ENCODE results near the gene BEST1. TPM values are rescaled to one million over a fixed set of nuclear protein-coding genes. Genes with fewer than 3 reads are reported as not detected.
"Not testable (repeated sequence)": the region's sequence is repeated elsewhere in the genome, so short reads cannot be mapped to it uniquely, and the experiment has no call there.

Gene BEST1
- total RNA-seq, 1 donor from 2014 or later = 7.5 TPM

DNA sequence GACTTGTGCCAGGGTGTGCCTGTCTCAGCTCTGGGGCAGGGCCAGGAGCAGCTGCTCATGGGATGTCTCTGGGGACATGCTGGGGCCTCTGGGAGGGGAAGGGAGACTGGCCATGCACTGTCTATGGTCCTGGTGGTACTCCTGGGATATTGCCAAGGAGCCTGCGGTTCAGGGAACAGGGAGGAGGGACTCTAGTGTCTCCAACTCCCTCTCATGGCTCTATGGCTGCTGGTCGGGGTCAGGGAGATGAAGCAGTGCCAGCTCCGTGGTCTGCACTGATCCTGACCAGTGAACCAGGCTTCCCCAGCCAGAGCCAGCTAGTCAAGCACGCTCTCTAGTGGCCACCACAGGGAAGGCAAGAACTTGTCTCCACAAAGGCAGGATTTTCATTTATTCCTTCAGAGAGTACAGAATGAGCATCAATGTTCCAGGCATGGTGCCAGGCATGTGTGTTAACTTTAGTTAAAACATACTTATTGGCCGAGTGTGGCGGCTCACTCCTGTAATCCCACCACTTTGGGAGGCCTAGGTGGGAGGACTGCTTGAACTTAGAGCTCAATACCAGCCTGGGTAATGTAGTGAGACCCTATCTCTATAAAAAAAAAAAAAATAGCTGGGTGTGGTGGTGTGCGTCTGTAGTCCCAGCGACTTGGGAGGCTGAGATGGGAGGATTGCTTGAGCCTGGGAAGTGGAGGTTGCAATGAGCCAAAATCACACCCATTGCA is 2.5 kb upstream of the BEST1 start:
- DNase-seq (ENCODE audit: low spot score) = peak; percentile 95

DNA sequence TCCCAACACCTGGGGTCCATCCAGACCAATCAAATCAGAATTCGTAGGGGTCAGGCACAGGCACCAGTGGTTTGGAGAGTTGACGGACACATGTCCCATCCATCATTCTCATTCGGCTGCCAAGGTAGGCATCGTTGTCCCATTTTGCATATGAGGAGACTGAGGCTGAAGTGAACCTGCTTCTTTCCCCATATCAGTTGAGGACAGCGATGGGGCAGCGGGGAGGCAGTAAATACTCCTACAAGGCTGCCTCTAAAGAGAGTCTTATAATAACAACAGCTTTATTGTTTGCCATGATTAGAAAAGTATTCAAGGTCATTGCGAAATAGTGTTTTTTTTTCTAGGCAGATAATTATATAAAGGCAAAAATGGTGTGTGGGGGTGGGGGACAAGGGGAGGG is 1.6 kb upstream of the BEST1 start:
- DNase-seq (ENCODE audit: low spot score) = no peak

DNA sequence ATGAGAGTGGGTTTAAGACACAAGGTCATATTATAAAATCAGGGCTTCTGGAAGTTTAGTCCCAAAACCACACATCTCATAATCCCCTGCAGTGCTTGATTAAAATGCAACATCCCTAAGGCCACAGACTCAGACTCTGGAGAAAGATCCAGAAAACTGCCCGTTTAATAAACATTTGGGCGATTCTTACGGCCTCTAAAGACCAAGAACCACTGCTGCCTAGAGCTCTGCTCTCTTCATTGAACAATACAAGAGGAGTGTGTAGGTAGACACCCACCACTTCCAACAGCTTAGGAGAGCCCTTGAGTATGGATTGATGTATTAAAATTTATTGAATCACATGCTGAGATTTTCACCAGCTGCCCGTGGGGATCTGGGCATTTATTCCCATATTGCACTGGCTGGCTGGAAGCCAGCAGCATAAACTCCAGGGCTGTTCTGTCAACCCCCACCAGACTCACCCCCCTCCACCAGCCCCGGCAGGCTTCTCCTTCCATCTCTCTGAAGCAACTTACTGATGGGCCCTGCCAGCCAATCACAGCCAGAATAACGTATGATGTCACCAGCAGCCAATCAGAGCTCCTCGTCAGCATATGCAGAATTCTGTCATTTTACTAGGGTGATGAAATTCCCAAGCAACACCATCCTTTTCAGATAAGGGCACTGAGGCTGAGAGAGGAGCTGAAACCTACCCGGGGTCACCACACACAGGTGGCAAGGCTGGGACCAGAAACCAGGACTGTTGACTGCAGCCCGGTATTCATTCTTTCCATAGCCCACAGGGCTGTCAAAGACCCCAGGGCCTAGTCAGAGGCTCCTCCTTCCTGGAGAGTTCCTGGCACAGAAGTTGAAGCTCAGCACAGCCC is 749 bp upstream of the BEST1 start:
- DNase-seq (ENCODE audit: low spot score) = peak; percentile 95

DNA sequence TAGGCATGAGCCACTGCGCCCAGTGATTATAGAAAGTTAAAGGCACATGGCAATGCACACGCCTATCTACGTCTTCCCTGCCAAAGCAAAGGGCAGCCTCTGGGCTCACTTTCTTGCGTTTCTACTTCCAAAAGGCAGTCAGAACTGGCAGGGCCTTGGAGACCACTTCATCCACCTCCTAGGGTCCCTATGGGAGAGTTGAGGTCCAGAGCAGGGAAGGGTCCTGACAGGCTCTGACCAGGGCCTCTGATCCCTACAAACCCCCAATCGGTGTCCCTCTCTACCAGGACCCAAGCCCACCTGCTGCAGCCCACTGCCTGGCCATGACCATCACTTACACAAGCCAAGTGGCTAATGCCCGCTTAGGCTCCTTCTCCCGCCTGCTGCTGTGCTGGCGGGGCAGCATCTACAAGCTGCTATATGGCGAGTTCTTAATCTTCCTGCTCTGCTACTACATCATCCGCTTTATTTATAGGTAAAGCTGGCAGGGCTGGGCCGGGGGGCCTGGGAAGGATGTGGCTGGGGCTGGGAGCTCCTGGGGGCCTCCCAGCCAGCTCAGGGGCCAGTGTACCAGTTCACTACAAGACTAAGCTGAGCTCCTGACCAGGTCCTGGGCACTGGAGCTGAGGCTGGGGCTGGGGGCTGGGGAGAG is 1.5 kb downstream of the BEST1 start:
- DNase-seq (ENCODE audit: low spot score) = no peak

DNA sequence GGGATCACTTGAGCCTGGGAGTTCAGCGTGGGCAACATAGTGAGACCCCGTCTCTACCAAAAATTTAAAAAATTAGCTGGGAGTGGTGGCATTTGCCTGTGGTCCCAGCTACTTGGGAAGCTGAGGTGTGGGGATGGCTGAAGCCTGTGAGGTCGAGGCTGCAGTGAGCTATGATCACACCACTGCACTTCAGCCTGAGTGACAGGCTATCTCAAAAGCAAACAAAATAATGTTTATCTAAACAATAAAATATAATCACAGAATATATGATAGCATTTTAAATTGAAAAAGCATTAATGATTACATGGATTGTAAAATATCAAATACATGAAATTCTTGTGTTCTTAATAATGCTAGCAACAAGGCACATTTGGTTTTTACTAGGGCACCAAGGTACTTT is 2.7 kb downstream of the BEST1 start:
- no peak for DNase-seq (ENCODE audit: low spot score)

DNA sequence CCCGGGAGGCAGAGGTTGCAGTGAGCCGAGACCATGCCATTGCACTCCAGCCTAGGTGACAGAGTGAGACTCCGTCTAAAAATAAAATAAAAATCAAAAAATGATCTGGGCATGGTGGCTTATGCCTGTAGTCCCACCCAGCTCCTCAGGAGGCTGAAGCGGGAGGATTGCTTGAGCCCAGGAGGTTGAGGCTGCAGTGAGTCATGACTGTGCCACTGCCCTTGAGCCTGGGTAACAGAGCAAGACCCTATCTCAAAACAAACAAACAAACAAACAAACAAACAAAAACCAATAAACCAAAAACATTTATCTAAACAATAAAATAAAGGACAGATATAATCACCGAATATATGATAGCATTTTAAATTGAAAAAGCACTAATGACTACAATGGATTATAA is 3.5 kb downstream of the BEST1 start:
- not testable (repeated sequence) for DNase-seq (ENCODE audit: low spot score)

DNA sequence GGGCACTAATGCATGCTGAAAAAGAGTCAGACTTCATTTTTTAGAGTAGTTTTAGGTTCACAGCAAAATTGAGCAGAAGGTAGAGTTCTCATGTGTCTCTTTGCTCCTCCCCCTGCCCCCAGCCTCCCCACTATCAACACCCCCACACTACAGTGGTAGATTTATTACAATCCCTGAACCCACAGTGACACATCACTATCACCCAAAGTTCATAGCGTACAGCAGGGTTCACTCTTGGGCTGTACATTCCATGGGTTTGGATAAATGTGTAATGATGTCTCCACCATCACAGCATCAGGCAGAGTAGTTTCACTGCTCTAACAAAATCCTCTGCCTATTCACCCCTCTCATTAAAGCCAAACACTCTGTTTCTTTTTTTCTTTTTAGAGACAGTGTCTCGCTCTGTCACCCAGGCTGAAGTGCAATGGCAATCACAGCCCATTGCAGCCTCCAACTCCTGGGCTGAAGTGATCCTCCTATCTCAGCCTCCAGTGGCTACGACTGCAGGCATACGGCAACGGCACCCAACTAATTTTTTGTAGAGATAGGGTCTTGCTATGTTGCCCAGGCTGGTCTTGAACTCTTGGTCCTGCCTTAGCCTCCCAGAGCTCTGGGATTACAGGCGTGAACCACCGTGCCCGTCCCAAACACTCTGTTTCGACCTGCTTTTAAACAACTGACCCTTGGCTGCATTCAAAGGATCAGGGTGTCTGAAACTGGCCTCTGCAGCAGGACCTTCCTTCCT is 4.1 kb downstream of the BEST1 start:
- DNase-seq (ENCODE audit: low spot score) = no peak

DNA sequence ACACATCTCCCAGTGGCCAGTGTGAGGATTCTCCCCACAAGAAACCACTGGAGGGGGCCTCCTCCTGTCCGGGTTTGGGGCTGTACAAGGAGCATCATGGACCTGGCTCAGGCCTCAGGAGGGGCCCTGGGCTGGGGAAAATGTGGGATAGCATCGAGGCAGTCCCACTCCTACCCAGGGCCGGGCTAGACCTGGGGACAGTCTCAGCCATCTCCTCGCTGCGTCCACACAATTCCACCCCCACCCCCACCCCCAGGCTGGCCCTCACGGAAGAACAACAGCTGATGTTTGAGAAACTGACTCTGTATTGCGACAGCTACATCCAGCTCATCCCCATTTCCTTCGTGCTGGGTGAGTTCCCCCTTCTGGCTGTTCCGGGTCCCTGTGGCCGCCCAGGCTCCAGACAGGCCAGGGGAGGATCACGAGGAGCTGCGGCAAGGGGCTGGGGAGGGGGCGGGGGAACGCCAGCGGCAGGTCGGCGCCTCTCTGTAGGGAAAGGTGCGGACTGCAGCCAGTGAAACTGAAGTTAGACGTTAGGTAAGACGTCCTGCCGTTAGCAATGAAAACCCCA is 4.8 kb downstream of the BEST1 start:
- peak; percentile 85 for DNase-seq (ENCODE audit: low spot score)

DNA sequence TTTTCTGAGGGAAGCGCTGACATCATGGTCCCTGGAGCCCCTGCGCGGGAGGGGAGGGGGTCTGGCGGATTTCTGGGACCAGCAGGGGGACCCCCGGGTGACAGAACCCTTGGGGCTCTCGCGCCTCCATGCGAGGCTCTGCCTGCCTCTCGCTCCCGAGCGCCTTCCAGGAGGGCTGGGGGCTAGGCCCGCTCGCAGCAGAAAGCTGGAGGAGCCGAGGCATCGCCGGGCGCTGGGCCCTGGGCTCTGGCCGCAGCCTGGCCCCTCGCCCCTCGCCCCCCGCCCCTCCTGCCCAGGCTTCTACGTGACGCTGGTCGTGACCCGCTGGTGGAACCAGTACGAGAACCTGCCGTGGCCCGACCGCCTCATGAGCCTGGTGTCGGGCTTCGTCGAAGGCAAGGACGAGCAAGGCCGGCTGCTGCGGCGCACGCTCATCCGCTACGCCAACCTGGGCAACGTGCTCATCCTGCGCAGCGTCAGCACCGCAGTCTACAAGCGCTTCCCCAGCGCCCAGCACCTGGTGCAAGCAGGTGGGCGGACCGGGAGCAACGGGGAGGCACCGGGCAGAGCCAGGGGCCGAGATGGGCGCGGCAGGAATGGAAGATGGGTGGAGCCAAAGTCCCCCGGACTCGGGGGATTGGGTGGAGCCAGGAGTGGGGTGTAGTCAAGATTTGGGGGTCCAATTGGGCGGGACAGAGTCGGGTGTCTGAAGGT is 5.4 kb downstream of the BEST1 start:
- no peak for DNase-seq (ENCODE audit: low spot score)

DNA sequence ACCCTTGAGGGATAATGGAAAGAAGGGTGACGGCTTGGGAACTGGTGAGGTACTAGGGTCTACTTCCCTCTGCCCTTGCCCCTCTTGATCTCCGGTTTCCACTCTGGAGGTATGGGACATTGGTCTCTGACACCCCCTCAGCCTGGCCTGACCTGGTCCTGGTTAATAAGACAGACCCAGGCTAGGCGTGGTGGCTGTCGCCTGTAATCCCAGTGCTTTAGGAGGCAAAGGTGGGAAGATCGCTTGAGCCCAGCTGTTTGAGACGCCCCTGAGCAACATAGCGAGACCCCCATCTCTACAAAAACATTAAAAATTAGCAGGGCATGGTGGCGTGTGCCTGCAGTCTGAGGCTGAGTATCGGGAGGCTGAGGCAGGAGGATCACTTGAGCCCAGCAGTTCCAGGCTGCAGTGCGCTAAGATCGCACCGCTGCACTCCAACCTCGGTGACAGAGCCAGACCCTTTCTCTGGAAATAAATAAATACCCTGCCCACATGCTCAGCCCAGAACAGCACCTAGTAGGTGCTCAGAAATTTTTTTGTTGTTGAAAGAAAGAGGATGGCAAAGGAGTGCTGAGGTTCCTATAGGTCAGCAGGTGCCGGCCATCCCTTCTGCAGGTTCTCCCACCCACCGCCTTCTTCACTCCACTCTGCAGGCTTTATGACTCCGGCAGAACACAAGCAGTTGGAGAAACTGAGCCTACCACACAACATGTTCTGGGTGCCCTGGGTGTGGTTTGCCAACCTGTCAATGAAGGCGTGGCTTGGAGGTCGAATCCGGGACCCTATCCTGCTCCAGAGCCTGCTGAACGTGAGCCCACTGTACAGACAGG is 6.3 kb downstream of the BEST1 start:
- no peak for DNase-seq (ENCODE audit: low spot score)

DNA sequence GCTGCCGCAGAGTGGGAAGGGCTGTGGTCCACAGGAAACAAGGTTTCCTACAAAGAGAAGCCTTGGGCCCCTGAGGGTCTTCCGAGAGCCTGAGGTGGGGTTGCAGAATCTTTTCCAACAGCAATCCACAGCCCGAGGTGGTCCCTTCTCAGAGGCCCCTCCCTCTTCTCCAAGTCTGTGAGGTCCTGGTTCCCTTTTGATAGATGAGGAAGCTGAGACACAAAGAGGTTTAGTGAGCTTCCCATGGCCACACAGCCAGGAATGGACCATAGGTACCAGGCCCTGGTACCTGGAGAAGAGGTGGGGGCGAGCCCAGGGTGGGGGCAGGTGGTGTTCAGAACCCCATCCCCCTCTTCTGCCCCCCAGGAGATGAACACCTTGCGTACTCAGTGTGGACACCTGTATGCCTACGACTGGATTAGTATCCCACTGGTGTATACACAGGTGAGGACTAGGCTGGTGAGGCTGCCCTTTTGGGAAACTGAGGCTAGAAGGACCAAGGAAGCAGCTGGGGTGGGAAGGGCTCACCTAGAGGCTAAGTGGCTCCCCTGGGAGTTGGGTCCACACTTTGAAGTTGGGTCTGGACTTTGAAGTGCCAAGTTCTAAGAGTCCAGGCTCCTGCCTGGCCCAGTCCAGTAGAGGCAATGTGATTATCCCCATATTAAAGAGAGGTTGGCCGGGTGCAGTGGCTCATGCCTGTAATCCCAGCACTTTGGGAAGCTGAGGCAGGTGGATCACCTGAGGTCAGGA is 7.0 kb downstream of the BEST1 start:
- DNase-seq (ENCODE audit: low spot score) = no peak

DNA sequence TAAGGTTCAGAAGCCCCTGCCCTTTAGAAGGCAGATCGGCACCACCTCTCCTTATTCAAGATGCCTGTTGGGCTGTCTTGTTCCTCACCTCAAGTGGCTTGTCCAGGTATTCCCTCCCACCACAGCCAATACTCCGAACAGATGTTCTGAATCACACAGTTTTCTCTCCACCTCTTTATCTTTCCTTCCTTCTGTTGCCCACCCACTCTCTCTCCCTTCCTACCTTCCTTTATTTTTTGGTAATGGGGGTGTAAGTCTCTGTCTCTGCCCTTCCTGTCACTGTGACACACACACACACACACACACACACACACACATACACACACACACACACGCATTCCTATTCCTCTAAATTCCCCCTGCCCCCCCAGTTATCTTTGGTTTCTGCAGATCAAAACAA is 8.4 kb downstream of the BEST1 start:
- DNase-seq (ENCODE audit: low spot score) = no peak

DNA sequence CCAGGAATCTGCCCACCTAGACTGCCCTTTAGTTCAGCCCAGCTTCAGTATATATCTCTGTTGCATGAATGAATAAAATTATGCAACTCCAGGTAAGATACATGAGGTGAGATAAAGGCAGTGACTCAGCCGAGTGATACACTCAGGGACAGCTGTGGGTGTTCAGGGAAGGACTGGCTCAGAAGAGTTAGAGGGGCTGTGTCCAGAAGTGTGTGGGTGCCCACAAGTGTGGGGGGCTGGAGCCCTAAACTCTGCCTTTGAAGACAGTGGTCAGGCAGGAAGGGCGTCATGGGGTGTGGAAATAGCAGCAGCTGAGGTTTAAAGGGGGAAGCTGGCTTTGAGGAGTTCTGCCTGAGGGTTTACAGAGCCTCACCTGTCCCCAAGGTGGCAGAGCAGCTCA is 9.0 kb downstream of the BEST1 start:
- no peak for DNase-seq (ENCODE audit: low spot score)

DNA sequence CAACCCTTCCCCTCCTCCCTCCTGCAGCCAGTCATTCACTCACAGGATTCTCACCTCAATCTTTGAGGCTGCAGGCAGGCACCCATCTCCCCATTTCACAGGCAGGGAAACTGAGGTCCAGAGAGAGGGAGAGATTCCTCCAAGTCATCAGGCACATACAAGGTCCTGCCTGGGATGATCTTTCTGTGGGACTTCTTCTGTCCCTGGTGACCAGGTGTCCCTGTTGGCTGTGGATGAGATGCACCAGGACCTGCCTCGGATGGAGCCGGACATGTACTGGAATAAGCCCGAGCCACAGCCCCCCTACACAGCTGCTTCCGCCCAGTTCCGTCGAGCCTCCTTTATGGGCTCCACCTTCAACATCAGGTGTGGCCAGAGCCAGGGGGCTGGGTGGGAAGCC is 9.5 kb downstream of the BEST1 start:
- no peak for DNase-seq (ENCODE audit: low spot score)

DNA sequence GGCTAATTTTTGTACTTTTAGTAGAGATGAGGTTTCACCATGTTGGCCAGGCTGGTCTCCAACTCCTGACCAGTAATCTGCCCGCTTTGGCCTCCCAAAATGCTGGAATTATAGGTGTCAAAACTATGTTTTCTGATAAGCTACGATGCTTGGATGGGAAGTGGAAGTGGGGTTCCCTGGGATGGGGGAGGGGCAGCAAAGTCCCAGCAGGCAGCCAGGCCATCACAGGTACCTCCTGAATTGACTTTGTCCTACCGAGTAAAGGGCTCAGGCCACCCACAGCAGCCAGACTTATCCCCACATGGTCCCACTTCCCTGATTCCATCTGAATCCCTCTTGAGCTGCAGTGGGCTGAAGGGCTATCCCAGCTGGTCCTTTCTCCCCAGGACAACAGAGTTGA is 10.4 kb downstream of the BEST1 start:
- no peak for DNase-seq (ENCODE audit: low spot score)

DNA sequence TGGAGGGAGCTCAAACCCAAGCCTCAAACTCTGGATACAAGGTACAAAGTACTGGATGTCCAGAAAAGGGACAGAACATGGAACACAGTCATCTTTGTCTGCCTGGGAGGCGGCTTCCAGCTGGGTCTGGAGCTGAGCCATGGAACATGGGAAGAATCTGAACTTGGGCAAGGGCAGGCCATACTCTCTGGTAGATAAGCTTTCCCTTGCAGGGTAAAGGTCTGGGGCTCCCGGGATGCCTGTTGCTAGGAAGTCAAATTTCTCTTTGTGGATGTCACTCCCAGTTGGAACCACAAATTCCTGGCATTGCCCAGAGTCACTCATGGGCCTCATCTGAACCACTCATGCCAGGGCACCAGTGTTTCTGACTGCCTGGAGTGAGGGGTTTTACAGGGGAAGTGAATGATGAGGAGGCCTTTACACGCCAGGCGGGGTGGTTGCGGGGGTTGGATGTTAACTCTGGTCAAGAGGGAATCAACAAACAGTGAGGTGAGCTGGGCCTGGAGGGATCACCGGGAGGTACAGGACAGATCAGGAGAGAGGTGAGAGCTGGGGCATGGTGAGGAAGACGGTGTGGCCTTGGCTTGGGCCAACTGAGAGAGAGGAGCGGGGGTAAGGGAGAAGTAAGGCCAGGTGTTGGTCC is 11.5 kb downstream of the BEST1 start:
- DNase-seq (ENCODE audit: low spot score) = no peak

DNA sequence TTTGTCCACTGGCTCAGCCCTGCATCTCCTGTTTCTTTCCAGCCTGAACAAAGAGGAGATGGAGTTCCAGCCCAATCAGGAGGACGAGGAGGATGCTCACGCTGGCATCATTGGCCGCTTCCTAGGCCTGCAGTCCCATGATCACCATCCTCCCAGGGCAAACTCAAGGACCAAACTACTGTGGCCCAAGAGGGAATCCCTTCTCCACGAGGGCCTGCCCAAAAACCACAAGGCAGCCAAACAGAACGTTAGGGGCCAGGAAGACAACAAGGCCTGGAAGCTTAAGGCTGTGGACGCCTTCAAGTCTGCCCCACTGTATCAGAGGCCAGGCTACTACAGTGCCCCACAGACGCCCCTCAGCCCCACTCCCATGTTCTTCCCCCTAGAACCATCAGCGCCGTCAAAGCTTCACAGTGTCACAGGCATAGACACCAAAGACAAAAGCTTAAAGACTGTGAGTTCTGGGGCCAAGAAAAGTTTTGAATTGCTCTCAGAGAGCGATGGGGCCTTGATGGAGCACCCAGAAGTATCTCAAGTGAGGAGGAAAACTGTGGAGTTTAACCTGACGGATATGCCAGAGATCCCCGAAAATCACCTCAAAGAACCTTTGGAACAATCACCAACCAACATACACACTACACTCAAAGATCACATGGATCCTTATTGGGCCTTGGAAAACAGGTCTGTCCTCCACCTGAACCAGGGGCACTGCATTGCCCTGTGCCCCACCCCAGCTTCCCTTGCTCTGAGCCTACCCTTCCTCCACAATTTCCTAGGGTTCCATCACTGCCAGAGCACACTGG is 12.3 kb downstream of the BEST1 start:
- DNase-seq (ENCODE audit: low spot score) = no peak

DNA sequence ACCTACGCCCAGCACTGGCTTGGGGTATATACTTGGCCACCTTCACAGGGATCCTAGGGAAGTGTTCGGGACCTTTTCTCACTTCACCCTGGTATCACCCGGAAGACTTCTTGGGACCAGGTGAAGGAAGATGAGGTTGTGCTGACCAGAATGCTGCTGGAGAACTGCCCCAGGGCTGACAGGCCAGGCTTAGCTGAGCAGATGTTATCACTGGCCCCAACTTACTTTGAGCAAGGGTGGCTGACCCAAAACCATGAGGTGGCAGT is 12.8 kb downstream of the BEST1 start:
- DNase-seq (ENCODE audit: low spot score) = no peak
